H9 (cell line): ENCODE measurements around the gene DUSP5. TPM values are rescaled to one million over a fixed set of nuclear protein-coding genes. Genes with fewer than 3 reads are reported as not detected.

Experiments
- DNase-seq: peaks from one replicate; pipeline ENCODE4 v3.0.0-alpha.2; 2017
- H2AFZ ChIP-seq: one replicate; pipeline ENCODE4 v1.6.1; 2013; ENCODE audit warnings: mild to moderate bottlenecking, low read length, control low read depth, moderate library complexity
- H2AK5ac ChIP-seq: 2 replicates; pipeline ENCODE4 v1.6.1; 2013; ENCODE audit warnings: low read length, control low read depth, mixed read lengths; ENCODE audit not compliant: insufficient read length
- H2BK120ac ChIP-seq: one replicate; pipeline ENCODE4 v1.6.1; 2013; ENCODE audit warnings: low read depth, mild to moderate bottlenecking, low read length, control low read depth, inconsistent platforms; ENCODE audit not compliant: poor library complexity, severe bottlenecking
- H2BK12ac ChIP-seq: 2 replicates; pipeline ENCODE4 v1.6.1; 2013; ENCODE audit warnings: low read length, control low read depth, mixed read lengths, low read depth; ENCODE audit not compliant: insufficient read length
- H2BK15ac ChIP-seq: 2 replicates; pipeline ENCODE4 v1.6.1; 2013; ENCODE audit warnings: low read depth, low read length, control low read depth
- H2BK20ac ChIP-seq: one replicate; pipeline ENCODE4 v1.6.1; 2013; ENCODE audit warnings: low read depth, mild to moderate bottlenecking, low read length, control low read depth, inconsistent platforms; ENCODE audit not compliant: poor library complexity, severe bottlenecking
- H2BK5ac ChIP-seq: 2 replicates; pipeline ENCODE4 v1.6.1; 2013; ENCODE audit warnings: low read length, control low read depth, mixed read lengths; ENCODE audit not compliant: insufficient read length
- H3K14ac ChIP-seq: 2 replicates; pipeline ENCODE4 v1.6.1; 2013; ENCODE audit warnings: low read length, control low read depth; ENCODE audit not compliant: insufficient read depth
- H3K18ac ChIP-seq: 2 replicates; pipeline ENCODE4 v1.6.1; 2013; ENCODE audit warnings: low read depth, mild to moderate bottlenecking, mixed read lengths, low read length, control low read depth; ENCODE audit not compliant: insufficient read length
- H3K23ac ChIP-seq: 2 replicates; pipeline ENCODE4 v1.6.1; 2013; ENCODE audit warnings: low read length, control low read depth, mixed read lengths, low read depth; ENCODE audit not compliant: insufficient read length
- H3K23me2 ChIP-seq: 2 replicates; pipeline ENCODE4 v1.6.1; 2013; ENCODE audit warnings: low read depth, mild to moderate bottlenecking, mixed read lengths, low read length, control low read depth; ENCODE audit not compliant: insufficient read length, poor library complexity, severe bottlenecking
- H3K27ac ChIP-seq: 2 replicates; pipeline ENCODE4 v1.5.1; 2013; ENCODE audit warnings: low read length, control low read depth, mixed read lengths, low read depth; ENCODE audit not compliant: insufficient read length
- H3K27me3 ChIP-seq: 2 replicates; pipeline ENCODE4 v1.6.1; 2013; ENCODE audit warnings: low read length, control low read depth, inconsistent platforms; ENCODE audit not compliant: insufficient read depth
- H3K4ac ChIP-seq: 2 replicates; pipeline ENCODE4 v1.6.1; 2013; ENCODE audit warnings: low read depth, mild to moderate bottlenecking, control low read depth, inconsistent platforms, low read length, moderate library complexity
- H3K4me1 ChIP-seq: 2 replicates; pipeline ENCODE4 v1.6.1; 2013; ENCODE audit warnings: low read length, control low read depth, inconsistent platforms; ENCODE audit not compliant: insufficient read depth
- H3K4me2 ChIP-seq: 2 replicates; pipeline ENCODE4 v1.6.1; 2013; ENCODE audit warnings: low read length, control low read depth, mixed read lengths; ENCODE audit not compliant: insufficient read length, insufficient read depth
- H3K56ac ChIP-seq: 2 replicates; pipeline ENCODE4 v1.6.1; 2013; ENCODE audit warnings: low read depth, mild to moderate bottlenecking, mixed read lengths, low read length, control low read depth; ENCODE audit not compliant: insufficient read length
- H3K79me1 ChIP-seq: 2 replicates; pipeline ENCODE4 v1.6.1; 2013; ENCODE audit warnings: low read depth, mild to moderate bottlenecking, moderate library complexity, low read length, control low read depth, inconsistent platforms; ENCODE audit not compliant: insufficient read depth, poor library complexity, severe bottlenecking
- H3K79me2 ChIP-seq: 2 replicates; pipeline ENCODE4 v1.6.1; 2013; ENCODE audit warnings: low read length, control low read depth, inconsistent platforms; ENCODE audit not compliant: insufficient read depth
- H3K9ac ChIP-seq: 2 replicates; pipeline ENCODE4 v1.6.1; 2013; ENCODE audit warnings: low read length, control low read depth, mixed read lengths; ENCODE audit not compliant: insufficient read length; ENCODE audit errors: extremely low read depth
- H3K9me3 ChIP-seq: one replicate; pipeline ENCODE4 v1.6.1; 2013; ENCODE audit warnings: low read depth, low read length, inconsistent platforms; ENCODE audit not compliant: control insufficient read depth
- H3T11ph ChIP-seq: one replicate; pipeline ENCODE4 v1.6.1; 2013; ENCODE audit warnings: mild to moderate bottlenecking, low read length, control low read depth, inconsistent platforms
- H4K20me1 ChIP-seq: one replicate; pipeline ENCODE4 v1.6.1; 2013; ENCODE audit not compliant: control insufficient read depth, insufficient read length, insufficient read depth
- H4K5ac ChIP-seq: 2 replicates; pipeline ENCODE4 v1.6.1; 2013; ENCODE audit warnings: low read depth, mild to moderate bottlenecking, mixed read lengths, low read length, control low read depth; ENCODE audit not compliant: insufficient read length
- H4K8ac ChIP-seq: replicated peaks from 2 replicates; pipeline ENCODE4 v1.6.1; 2013; ENCODE audit warnings: low read length, control low read depth, mixed read lengths, low read depth; ENCODE audit not compliant: insufficient read length
- H4K91ac ChIP-seq: 2 replicates; pipeline ENCODE4 v1.6.1; 2013; ENCODE audit warnings: low read depth, mild to moderate bottlenecking, moderate library complexity, mixed read lengths, low read length, control low read depth; ENCODE audit not compliant: insufficient read length
- H3K27ac Mint-ChIP-seq, 3 experiments: 2 replicates in 2 of 3; 3 replicates in 1 of 3; pipeline ENCODE4 v1.8.0; 2020 to 2021; ENCODE audit warnings: mixed read lengths in 3 of 3, mild to moderate bottlenecking in 1 of 3, moderate library complexity in 1 of 3
- H3K27me3 Mint-ChIP-seq: 2 replicates; pipeline ENCODE4 v1.8.0; 2021; ENCODE audit warnings: low read depth, mild to moderate bottlenecking, moderate library complexity, mixed read lengths
- H3K36me3 Mint-ChIP-seq, 3 experiments: 2 replicates in 2 of 3; 3 replicates in 1 of 3; pipeline ENCODE4 v1.8.0; 2020 to 2021; ENCODE audit warnings: low read depth in 3 of 3, mixed read lengths in 3 of 3; ENCODE audit not compliant: insufficient read depth in 1 of 3
- H3K4me1 Mint-ChIP-seq, 2 experiments: 2 replicates each; pipeline ENCODE4 v1.8.0; 2020; ENCODE audit warnings: mixed read lengths in 2 of 2
- H3K4me3 Mint-ChIP-seq, 2 experiments: 2 replicates in 1 of 2; 3 replicates in 1 of 2; pipeline ENCODE4 v1.8.0; 2020 to 2021; ENCODE audit warnings: mild to moderate bottlenecking in 2 of 2, mixed read lengths in 2 of 2, moderate library complexity in 1 of 2
- H3K9me3 Mint-ChIP-seq, 2 experiments: 2 replicates in 1 of 2; 3 replicates in 1 of 2; pipeline ENCODE4 v1.8.0; 2020; ENCODE audit warnings: mild to moderate bottlenecking in 2 of 2, mixed read lengths in 2 of 2, moderate library complexity in 1 of 2
- WGBS: extraction: QIAGEN DNeasy Blood & Tissue Kit; methylation state at CpG from one replicate; pipeline ENCODE4 v1.1.7; 2013; ENCODE audit warnings: missing lambda C conversion rate, low lambda C conversion rate, mixed read lengths; ENCODE audit not compliant: insufficient read length; ENCODE audit errors: extremely low coverage; 5-methylcytosine and 5-hydroxymethylcytosine counted together
- total RNA-seq: library from RNA; stranded (reverse); gene quantifications from 2 replicates; pipeline ENCODE4 v1.2.1, GENCODE V29; 2021
- TF ChIP-seq, protein P1 (sequence below): fragments of 200-600 bp; sonication (generic); conservative IDR thresholded peaks from 3 replicates; pipeline ENCODE4 v1.8.0; 2021; ENCODE audit warnings: antibody characterized with exemption, mild to moderate bottlenecking

Gene DUSP5
- total RNA-seq, 1 experiment from 2014 or later: 29.3 TPM

DNA sequence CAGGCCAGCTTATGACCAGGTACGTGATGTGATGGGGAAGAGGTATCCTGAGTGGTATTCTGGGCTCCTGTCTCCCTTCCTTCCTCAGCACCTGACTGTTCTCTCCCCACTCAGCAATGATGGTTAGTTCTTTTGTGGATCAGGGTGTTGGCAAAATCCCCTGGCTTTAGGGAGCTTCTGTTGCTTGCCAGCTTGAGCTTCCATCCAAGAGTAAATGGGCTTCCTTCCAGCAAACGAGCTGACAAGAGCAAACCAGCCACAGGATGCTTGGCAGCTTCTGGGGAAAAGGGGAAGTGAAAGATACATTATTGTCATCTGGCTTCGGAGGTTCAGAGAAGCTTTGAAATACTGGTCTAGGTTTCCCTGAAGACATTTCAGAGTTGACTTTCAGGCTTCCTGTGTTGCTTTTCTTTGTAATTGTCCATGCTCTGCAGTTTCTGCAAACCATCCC is 5.2 kb downstream of the DUSP5 start:
- Histone ChIP-seq H3T11ph (no peak overlapping the region), H4K5ac (no peak overlapping the region), H2BK20ac (no peak overlapping the region), H3K4me1 (peaks cover 12% of the 10 kb centered on the region), H3K79me2 (peaks cover 21% of the 10 kb centered on the region; the same call in 1 of the 2 replicates), H2BK15ac (no peak overlapping the region), H3K9ac (no peak overlapping the region), H3K9me3 (no peaks in the 10 kb centered on the region), H3K79me1 (peaks cover 2% of the 10 kb centered on the region), H3K27ac (no peak overlapping the region), H3K23me2 (peaks cover 13% of the 10 kb centered on the region), H4K20me1 (peaks cover 4% of the 10 kb centered on the region), H2AFZ (no peak overlapping the region), H4K8ac (no peak overlapping the region), H3K4me2 (no peak overlapping the region), H2AK5ac (no peak overlapping the region), H3K14ac (no peak overlapping the region), H3K4ac (no peak overlapping the region), H3K23ac (no peak overlapping the region), H3K56ac (no peak overlapping the region), H2BK5ac (no peak overlapping the region), H2BK12ac (no peak overlapping the region), H4K91ac (no peak overlapping the region), H3K27me3 (no peaks in the 10 kb centered on the region; the same call in 1 of the 2 replicates), H2BK120ac (no peak overlapping the region), H3K18ac (no peak overlapping the region)
- peak overlapping the region in 1 of 3 experiments; percentile 28; a peak in 1 of 7 replicates for H3K27ac Mint-ChIP-seq
- peaks cover 0 to 2% of the 10 kb centered on the region in 2 experiments; a peak in 3 of 5 replicates for H3K9me3 Mint-ChIP-seq
- H3K36me3 Mint-ChIP-seq: peaks cover 20 to 49% (median 30%) of the 10 kb centered on the region in 3 experiments; a peak in 5 of 7 replicates
- no CpG with 5 or more reads among the region's 3 CpGs for WGBS
- H3K4me1 Mint-ChIP-seq: peaks cover 33 to 41% of the 10 kb centered on the region in 2 experiments
- no peak for DNase-seq
- no peak overlapping the region for H3K4me3 Mint-ChIP-seq
- TF ChIP-seq, protein P1, sequence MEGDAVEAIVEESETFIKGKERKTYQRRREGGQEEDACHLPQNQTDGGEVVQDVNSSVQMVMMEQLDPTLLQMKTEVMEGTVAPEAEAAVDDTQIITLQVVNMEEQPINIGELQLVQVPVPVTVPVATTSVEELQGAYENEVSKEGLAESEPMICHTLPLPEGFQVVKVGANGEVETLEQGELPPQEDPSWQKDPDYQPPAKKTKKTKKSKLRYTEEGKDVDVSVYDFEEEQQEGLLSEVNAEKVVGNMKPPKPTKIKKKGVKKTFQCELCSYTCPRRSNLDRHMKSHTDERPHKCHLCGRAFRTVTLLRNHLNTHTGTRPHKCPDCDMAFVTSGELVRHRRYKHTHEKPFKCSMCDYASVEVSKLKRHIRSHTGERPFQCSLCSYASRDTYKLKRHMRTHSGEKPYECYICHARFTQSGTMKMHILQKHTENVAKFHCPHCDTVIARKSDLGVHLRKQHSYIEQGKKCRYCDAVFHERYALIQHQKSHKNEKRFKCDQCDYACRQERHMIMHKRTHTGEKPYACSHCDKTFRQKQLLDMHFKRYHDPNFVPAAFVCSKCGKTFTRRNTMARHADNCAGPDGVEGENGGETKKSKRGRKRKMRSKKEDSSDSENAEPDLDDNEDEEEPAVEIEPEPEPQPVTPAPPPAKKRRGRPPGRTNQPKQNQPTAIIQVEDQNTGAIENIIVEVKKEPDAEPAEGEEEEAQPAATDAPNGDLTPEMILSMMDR: no peak
- H3K27me3 Mint-ChIP-seq: peaks cover 20% of the 10 kb centered on the region
